NCI-H2196 (cell line): Measurements from ENCODE around the gene MKI67.

ENCODE experiments used
- DNase-seq: peaks from one replicate; lab custom pipeline; 2025; ENCODE audit not compliant: unreplicated experiment; lab: John Stamatoyannopoulos, UW

Gene MKI67

DNA sequence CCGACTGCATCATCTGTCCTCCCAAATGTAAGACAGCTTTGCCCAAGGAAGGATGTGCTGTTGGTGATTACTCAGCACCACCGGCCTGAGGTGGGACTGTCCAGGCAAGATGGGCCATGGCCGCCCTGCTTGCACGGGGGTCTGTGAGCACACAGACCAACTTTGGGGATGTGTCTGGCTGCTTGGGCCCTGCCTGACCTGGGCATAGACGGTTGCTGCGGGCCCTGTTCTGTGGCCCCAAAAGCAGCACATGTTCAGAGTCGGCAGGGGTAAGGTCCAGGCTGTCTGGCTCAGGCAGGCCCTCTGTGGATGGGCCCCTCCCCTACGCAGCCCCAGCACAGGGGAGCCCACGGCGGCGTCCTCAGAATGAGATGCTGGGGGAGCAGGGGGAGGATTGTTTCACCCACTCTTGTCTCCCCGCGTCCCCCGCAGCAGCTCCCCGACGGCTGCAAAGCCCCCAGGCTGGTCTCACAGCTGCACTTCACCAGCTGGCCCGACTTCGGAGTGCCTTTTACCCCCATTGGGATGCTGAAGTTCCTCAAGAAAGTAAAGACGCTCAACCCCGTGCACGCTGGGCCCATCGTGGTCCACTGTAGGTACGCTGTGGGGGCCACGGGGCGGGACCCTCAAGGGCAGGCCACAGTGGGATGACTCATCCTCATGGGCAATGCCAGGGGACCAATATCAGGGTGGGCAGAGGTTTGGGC is 58.4 kb downstream of the MKI67 start:
- DNase-seq = no peak

DNA sequence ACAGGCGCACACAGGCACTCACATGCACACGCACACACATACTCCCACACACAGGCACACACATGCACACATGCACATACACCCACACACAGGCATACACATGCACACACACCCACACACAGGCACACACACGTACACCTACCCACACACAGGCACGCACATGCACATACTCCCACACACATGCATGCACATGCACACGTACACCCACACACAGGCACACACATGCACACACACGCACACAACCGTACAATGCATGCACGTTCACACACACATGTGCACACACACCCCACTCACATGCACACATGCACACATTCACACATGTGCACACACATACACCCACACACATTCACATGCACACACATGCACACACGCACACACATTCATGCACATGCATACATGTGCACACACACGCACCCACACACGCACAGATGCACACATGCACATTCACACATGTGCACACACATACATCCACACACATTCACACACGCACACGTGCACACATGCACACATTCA is 59.3 kb downstream of the MKI67 start:
- DNase-seq = no peak

DNA sequence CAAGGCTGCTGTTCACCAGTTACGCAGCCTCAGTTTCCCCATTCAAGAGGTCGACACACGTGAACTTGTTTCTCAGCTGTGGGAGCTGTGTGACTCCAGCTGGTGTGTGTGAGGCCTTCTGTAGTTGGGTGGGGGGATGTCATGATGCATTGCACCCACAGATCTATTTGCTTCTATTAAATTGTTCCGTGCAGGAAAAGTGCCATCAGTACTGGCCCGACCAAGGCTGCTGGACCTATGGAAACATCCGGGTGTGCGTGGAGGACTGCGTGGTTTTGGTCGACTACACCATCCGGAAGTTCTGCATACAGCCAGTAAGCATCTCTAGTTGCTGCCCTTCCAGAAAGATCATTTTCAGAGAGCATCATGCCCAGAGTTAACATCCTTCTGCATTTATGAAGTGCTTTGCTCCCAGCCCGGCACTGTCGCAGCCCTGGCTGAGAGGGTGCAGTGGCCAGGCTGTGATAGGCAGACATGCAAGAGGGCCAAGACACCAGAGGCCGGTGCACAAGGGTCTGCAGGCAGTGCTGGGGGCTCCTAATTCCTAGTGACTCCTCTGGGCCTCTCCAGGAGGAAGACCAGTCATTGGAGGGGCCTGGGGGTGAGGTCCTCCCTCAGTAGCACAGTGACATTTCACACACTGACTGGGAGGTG is 60.2 kb downstream of the MKI67 start:
- no peak for DNase-seq

DNA sequence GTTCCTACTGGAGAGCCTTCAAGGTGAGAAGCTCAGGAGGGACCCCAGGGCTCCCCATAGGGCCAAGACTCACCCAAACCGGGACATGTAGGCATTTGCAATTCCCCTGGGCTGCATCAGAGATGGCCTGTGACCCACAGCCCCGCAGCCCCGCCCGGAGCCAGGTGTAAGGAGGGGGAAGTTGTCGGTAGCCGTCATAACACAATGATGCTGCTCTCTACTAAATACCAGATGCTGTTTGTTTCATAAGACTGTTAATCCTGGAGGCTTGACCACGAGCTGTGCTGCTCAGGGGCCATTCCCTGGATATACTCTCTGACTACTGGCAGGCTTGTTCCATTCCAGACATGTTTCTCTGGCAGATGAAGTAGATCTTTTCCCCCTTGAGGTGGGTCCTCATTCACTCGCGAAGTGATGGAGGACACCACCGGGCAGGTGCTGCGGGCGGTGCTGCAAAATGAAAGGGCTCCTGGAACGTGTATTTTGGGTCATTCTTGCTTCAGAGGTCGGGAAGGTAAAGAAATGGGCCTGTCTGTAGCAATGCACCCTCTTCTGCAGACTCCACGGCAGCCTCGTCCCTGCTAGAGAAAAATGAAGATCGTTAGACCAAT is 61.1 kb downstream of the MKI67 start:
- DNase-seq = no peak

DNA sequence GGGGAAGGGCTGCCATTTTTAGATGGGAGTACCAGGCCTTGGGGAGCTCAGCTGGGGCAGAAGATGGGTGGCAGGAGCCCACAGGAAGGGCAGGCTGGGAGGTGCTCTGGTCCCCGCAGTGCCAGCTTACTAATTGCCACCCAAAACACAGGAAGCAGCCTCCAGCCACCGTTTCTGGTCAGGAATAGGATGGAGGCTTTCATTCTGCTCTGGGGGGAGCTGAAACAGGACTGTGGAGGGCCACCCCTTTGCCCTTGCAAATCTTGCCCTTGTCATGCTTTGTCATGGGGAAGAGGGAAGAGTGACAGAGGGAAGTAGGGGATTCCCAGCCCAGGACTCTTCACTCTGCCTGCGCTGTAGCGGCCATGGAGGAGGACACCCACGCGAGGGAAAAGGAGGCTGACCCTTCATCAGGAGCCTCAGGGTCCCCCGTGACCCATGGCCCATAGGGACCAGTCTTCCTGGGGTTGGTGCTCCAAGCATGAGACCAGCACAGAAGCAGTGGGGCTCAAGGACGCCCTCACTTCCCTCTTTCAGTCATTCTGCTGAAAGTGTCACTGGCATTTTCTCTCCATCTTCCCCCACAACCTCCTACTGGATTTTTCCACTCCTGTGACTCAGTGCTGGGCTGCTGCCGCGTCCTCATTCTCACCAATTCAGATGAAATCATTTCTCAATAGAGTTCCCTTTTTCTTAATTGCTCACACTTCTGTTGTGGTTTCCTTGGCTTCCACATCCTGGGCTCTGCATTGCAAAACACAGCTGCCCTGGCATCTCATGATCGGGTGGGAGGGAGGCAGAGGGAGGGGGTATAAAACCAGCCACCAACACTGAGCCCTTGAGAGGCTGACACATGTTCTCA is 61.9 kb downstream of the MKI67 start:
- no peak for DNase-seq

DNA sequence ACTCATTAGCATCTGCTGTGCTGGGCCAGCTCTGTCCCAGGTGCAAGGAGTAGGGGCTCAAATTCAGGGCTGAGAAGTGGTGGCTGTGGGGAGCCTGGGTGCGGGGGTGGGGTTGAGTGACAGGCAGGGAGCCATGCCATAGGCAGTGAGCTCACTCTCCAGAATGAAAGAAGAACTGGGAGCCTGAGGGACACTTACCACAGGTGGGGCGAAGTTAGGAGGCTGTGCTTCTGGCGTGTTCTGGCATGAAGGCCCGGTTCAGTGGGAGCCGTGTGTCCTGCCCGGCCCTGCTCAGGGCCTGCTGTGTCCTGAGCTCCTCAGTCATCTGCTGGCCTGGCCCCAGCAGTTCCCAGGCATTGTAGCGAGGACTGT is 62.5 kb downstream of the MKI67 start:
- DNase-seq = no peak

DNA sequence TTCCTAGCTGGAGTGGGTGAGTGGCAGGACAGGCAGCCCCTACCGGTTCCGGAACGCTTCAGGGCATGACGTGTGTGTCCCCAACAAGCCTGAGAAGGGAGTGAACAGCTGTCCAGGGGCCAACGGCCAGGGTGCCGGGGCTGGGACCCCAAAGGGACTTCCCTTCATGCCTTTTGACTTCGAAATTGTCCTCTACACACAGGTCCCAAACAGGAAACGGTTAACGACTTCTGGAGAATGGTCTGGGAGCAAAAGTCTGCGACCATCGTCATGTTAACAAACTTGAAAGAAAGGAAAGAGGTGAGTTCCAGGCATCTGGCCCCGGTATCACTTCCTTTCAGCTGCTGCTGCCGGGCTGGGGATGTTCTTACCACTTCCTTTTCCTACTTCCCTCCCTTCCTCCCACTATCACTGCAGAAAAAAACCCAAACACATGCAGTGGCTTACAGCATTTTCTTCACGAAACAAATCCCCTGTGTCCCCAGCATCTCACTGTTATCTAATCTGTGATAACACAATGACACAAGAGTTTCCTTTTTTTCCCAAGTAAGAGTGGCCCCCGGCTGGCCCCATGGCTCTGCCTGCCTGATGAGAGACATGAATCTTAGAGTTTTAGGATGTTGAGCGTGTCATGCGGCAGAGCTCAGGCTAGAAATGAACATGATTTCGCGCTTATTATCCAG is 63.2 kb downstream of the MKI67 start:
- no peak for DNase-seq

DNA sequence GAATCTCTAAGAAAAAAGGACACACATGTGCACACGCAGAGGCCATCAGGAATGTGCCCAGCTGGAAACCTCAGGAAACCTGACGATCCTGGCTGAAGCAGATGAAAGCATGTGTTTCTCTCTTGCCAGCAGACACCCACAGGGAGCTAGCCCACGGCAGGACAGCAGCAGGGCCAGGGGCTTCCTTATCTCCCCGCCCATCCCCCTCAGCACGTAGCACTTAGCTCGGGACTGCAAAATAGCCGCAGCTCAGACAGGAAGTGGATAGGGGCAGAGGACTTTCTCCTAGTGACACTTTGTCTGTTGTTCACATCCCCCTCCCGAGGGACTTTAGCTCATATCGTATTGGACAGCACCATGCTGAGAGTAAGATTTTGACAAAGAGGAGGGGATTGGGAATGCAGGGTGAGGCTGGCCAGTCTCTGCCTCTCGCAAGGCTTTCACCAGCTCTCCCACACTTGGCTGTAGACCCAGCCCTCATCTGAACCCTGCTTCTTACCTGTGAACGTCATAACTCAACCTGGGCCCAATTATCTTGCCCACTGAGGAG is 63.8 kb downstream of the MKI67 start:
- no peak for DNase-seq

DNA sequence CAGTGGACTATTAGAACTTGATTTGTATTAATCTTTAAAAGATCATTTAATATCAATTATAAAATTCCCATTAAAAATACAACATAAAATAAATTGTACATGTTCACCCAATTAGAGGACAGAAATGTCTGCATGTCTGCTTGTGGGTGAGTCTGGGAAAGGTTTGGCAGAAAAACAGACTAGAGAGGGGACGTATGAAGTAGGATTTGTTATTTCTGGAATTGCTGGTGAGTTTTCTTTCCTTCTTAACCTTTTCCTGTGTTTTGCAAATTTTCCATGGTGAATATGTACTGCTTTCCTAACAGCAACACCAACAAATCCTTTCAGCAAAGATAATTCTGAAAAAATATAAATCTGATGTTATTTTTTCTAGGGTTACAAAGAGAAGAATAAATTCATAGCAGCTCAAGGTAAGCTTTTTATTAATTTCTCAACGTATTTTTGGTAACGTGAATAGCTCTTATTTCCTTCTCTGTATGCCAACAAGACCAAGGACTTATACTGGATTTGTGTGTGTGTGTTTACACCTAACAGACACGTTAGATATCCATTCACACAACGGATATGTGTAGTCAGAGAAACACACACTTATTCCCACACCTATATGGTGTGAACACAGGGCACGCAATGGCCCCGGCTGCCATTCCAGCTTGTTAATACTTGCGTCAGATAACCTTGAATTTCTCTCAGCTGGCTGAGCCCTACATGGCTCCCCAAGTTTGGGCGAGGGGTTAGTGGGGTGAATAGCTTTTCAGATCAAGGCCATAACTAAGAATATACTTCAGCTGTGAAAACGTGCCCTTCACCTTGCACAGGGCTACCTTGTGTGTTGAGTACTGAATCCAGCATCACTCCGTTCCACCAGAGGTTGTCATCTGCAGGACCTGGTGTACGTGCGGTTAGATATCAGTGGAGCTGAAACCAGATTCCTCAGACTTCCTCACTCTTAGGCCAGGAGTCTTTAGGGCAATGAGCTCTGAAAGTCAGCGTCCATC is 64.6 kb downstream of the MKI67 start:
- no peak for DNase-seq

DNA sequence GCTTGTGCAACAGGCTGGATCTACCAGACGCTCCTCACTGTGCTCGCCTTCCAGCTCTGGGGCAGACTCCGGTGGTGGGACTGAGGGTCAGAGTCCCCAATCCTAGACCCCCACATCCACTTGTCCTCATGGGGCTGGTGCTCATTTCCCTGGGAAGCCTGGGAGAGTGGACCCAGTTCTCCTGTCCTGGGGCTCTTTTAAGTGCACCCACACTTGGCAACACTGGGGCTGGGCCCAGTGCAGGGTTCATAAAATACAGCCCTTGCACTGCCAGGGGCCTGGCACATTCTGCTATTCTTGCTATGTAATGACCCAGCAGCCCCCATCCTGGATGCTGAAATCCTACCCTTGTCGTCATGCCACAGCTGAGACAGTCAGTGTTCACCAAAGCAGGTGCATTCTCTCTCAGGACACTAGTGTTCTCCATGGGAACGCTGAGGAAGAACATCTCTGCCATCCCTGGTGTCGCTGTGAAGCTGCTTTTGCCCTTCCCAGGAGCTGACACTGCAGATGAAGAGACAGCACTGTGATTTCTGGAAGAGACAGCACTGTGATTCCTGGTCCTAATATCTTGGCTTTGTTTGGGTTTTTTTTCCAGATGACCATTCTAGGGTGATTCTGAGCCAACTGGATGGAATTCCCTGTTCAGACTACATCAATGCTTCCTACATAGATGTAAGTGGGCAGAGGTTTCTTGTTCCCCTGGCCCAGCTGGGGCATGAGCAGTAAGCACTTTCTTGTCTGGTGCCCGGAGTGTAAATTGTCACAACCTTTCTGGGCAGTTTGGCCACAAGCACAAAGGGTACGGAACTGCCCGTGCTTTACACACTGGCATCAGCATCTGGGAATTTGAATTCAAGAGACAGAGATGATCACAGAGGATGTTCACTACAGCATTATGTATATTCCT is 65.6 kb downstream of the MKI67 start:
- no peak for DNase-seq

DNA sequence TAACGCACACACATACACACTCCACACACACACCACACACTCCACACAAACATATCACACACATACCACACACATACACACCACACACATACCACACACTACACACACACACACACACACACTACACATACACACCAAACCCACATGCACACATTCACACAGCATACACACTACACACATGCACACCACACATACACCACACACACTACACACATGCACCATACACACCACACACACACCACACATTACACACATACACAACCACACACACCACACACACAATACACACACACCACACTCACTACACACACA is 66.3 kb downstream of the MKI67 start:
- no peak for DNase-seq

DNA sequence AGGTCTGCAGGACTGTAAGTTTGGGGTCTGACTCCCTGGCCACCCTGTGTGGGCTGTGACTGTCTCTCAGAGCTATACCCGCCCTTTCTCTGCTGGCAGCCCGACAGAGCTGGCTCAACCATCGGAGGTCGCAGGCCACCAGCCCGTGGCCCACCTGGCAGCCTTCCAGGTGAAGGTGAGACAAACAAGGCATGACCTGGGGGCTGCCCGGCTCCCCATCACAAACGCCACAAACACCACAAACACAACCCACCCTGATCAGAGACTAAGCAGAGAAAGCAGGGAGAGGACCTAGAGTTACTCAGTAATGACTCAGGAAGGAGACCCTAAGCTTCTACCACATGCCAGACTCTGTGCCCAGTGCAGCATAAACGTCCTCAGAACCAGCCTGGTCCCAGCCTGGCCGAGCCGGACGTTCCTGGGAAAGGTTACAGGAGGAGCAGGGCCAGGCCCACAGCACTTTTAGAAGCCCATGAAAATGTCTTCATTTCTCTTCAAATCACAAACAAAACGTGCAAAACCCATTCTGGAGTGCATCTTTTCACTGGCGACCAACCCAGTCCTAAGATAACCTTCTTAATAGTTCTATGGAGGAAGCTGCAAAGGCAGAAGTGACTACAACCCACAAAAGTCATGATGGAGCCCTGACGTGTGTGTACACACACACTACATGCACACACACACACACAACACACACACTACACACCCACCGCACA is 66.8 kb downstream of the MKI67 start:
- DNase-seq = no peak

DNA sequence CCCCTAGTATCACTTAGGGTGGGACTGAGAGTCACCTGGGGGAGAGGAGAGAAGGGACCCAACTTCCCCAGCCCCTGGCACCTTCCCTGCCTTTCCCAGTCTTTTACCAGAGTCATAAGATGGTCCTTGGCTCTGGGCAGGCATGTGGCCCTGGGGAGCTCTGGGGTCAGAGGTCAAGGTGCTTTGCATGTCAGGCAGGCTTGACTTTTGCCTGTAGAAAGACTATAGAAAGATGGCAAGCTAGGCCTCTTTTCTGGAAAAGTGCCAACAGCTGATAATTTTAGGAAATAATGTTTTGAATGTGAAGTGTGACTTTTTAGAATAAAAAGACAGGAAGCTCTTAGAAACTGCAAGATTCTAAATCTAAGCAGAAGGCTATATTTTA is 67.5 kb downstream of the MKI67 start:
- DNase-seq = no peak

DNA sequence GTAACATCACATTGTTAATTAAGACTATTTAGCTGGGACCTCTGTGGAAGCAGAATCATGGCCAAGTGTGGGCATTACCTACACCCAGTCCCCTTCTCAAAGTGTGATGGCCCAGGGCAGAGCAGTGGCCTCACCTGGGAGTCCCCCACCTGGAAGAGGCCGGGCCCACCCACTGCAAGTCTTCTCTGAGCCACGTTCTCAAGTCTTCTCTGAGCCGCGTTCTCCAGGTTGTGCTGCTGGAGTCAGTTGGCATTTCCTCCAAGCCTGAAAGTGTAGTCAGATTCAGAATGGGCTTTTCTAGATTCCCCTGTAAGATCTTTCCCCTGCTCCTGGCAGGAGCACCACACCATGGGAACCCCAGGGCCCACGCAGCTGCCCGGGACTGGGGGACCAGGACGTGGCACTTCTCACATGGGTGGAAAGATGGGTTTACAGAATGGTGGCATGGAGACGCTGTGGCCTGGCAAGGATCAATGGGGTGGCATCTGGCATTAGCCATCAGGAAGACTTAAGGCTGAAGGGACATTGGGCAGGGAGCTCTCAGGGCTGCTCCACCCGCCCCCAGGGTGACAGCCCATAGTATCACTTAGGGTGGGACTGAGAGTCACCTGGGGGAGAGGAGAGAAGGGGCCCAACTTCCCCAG is 68.0 kb downstream of the MKI67 start:
- DNase-seq = no peak

DNA sequence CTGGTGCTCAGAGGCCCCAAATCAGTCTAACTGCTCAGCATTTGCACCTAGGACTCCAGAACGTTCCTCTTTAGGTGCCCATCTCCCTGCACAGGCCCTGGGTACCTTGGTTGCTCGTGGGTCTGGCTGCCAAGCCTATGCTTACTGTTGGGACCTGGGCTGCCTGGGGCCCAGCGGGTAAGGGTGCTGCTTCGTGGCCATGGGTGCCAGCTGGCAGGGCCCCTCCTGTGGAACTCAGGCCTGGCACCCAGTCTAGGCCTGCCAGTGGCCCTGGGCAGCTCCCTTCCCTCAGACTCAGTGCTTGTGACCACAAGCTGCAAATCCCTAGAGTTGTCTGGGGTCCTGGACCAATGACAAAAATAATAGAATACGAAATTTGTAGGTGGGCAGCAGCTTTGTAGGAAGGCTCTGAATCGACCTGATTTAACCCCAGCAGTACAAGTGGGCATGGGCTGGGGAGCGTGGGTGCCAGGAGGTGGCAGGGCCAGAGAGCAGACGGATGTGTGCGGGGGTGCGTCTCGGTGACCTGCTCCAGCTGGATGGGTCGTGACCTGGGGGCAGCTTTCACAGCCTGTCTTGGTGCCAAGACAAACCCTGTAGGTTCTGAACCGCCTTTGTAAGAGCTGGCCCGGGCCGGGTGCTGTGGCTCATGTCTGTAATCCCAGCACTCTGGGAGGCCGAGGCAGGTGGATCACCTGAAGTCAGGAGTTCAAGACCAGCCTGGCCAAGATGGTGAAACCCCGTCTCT is 69.7 kb downstream of the MKI67 start:
- no peak for DNase-seq

DNA sequence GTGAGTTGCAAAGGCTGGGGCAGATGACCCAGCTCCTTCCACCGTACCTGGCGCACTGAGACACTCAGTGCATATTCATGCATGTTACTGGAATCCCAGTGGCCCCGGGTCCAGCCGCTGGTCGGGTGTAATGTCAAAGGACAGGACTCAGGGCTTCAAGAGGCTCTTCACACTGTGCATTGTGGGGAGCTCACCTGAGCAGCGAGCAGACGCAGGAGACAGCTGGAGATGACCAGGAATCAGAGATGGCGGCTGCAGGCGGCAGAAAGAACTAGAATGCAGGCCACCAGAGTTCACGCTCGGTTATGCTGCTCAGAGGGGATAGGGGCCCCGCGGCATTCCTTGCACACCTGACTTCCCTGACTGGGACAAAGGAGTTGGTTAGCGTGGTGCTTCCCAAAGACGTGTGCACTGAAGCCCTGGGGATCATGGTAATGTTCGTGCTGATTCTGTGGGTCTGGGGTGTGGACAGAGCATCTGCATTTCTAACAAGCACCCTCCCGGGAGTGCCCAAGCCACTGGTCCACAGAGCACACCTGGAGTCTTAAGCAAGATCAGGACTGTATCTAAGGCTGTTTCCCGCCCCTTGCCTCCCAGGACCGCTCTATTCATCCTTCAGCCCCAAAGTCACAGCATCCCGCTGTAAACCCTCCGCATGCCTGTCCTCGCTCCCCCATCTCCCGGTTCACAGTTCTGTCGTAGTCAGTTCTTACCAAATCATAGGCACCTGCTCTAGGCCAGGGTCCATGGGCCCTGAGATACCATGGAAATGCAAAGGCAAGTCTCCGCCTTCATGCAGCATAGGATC is 71.0 kb downstream of the MKI67 start:
- DNase-seq = no peak
